ENCODE results near the gene PKP1. TPM values are rescaled to one million over a fixed set of nuclear protein-coding genes. Genes with fewer than 3 reads are reported as not detected.

Gene PKP1
- polyA plus RNA-seq, 1 experiment: 0.05 TPM

- POLR2A ChIA-PET: no interaction called here
- TF ChIP-seq CTCF (IDR thresholded peaks at IDR 0.05; ENCODE audit: insufficient read depth, low read depth, low read length): no peak
- H3K4me3 ChIP-seq (ENCODE audit: low read depth, low read length): no peak overlapping the region
- H3K27me3 ChIP-seq (ENCODE audit: control insufficient read depth, insufficient read depth, low read length): peaks cover 30% of the 10 kb centered on the region
- DNase-seq (ENCODE audit: low read depth): no peak
- CTCF ChIA-PET: interaction anchor here (0.7 to 5.5 kb wide), 4 partner anchors 11 to 120 kb away, joined by 3 to 41 read pairs (median 10); no protein-coding TSS in a partner anchor
- no peaks in the 10 kb centered on the region for H3K36me3 ChIP-seq (ENCODE audit: control insufficient read depth, insufficient read depth, low read length)
Observed at GRCh38 chr1:201374364-201374763, 91.1 kb downstream of the PKP1 start.

- peaks cover 29% of the 10 kb centered on the region for H3K27me3 ChIP-seq (ENCODE audit: control insufficient read depth, insufficient read depth, low read length)
- peak; percentile 36 for TF ChIP-seq CTCF (IDR thresholded peaks at IDR 0.05; ENCODE audit: insufficient read depth, low read depth, low read length)
- no peak overlapping the region for H3K4me3 ChIP-seq (ENCODE audit: low read depth, low read length)
- no peak for DNase-seq (ENCODE audit: low read depth)
- POLR2A ChIA-PET: no interaction called here
- CTCF ChIA-PET: interaction anchor here (0.6 to 5.5 kb wide), 8 partner anchors 10 to 228 kb away, joined by 3 to 41 read pairs (median 10); no protein-coding TSS in a partner anchor
- H3K36me3 ChIP-seq (ENCODE audit: control insufficient read depth, insufficient read depth, low read length): no peaks in the 10 kb centered on the region
Observed at GRCh38 chr1:201375169-201375568, 91.9 kb downstream of the PKP1 start.

- Histone ChIP-seq H3K27me3 (ENCODE audit: control insufficient read depth, insufficient read depth, low read length) (peaks cover 28% of the 10 kb centered on the region), H3K36me3 (ENCODE audit: control insufficient read depth, insufficient read depth, low read length) (no peaks in the 10 kb centered on the region), H3K4me3 (ENCODE audit: low read depth, low read length) (no peak overlapping the region)
- DNase-seq (ENCODE audit: low read depth): no peak
- no peak for TF ChIP-seq CTCF (IDR thresholded peaks at IDR 0.05; ENCODE audit: insufficient read depth, low read depth, low read length)
- CTCF ChIA-PET: interaction anchor here (0.9 to 5.5 kb wide), 8 partner anchors 9 to 122 kb away, joined by 3 to 41 read pairs (median 10); no protein-coding TSS in a partner anchor
- POLR2A ChIA-PET: interaction anchor here (0.6 kb wide), 1 partner anchor 183 kb away, joined by 3 read pairs; no protein-coding TSS in a partner anchor
Observed at GRCh38 chr1:201376107-201376463, 92.8 kb downstream of the PKP1 start.

GRCh38 chr1:201376464-201377374 is 93.4 kb downstream of the PKP1 start:
- ChIA-PET POLR2A (interaction anchor here (0.6 kb wide), 1 partner anchor 184 kb away, joined by 3 read pairs; no protein-coding TSS in a partner anchor), CTCF (interaction anchor here (0.9 to 5.5 kb wide), 9 partner anchors 9 to 122 kb away, joined by 3 to 41 read pairs (median 9); no protein-coding TSS in a partner anchor)
- DNase-seq (ENCODE audit: low read depth): peak; percentile 2
- H3K36me3 ChIP-seq (ENCODE audit: control insufficient read depth, insufficient read depth, low read length): no peaks in the 10 kb centered on the region
- H3K4me3 ChIP-seq (ENCODE audit: low read depth, low read length): no peak overlapping the region
- TF ChIP-seq CTCF (IDR thresholded peaks at IDR 0.05; ENCODE audit: insufficient read depth, low read depth, low read length): peak; percentile 61
- H3K27me3 ChIP-seq (ENCODE audit: control insufficient read depth, insufficient read depth, low read length): peaks cover 27% of the 10 kb centered on the region

GRCh38 chr1:201377611-201378092 is 94.3 kb downstream of the PKP1 start, which contains the start of gene TNNT2:
TSS of gene TNNT2 (minus strand) at chr1:201377680. CDS start at chr1:201373254, 4,426 bp downstream.
- POLR2A ChIA-PET: no interaction called here
- no peak within 1 kb of the TSS for H3K4me3 ChIP-seq (ENCODE audit: low read depth, low read length)
- TF ChIP-seq CTCF (IDR thresholded peaks at IDR 0.05; ENCODE audit: insufficient read depth, low read depth, low read length): no peak
- no peaks in the 10 kb centered on the region for H3K36me3 ChIP-seq (ENCODE audit: control insufficient read depth, insufficient read depth, low read length)
- H3K27me3 ChIP-seq (ENCODE audit: control insufficient read depth, insufficient read depth, low read length): peaks cover 24% of the 10 kb centered on the region
- DNase-seq (ENCODE audit: low read depth): no peak
- CTCF ChIA-PET: interaction anchor here (1.9 kb wide), 1 partner anchor 23 kb away, joined by 5 read pairs; no protein-coding TSS in a partner anchor

Measured in BJ (cell line).